GM13976 (cell line): ENCODE data around the gene UBAC2.

Source experiments
- DNase-seq: peaks from one replicate; pipeline ENCODE4 v3.0.0; 2012; ENCODE audit warnings: low spot score
- CTCF ChIP-seq: IDR thresholded peaks from 2 replicates; pipeline ENCODE4 v1.5.1; 2012; ENCODE audit warnings: borderline replicate concordance, mild to moderate bottlenecking; ENCODE audit not compliant: insufficient read depth; ENCODE audit errors: extremely low read depth, missing control alignments, control extremely low read depth
- in situ Hi-C: fragments of 300-500 bp; cut with MboI; formaldehyde crosslinking; loops from one replicate; pipeline ENCODE4 v1.12.0; 2022; ENCODE audit warnings: low sequenced_read_pairs, mixed read lengths, inconsistent platforms; ENCODE audit not compliant: unreplicated experiment

Gene UBAC2

GRCh38 chr13:99223587-99223986 lies 22.9 kb downstream of the UBAC2 start:
- DNase-seq, result no peak
- in situ Hi-C loops, result no loop called here
- TF ChIP-seq CTCF, result no peak

- in situ Hi-C loops, result no loop called here
- no peak for DNase-seq
- TF ChIP-seq CTCF, result no peak
Observed at GRCh38 chr13:99224021-99224420, 23.4 kb downstream of the UBAC2 start.

- in situ Hi-C loops, result no loop called here
- no peak for DNase-seq
- no peak for TF ChIP-seq CTCF
Observed at GRCh38 chr13:99225078-99225477, 24.4 kb downstream of the UBAC2 start.

GRCh38 chr13:99226513-99226912 lies 25.9 kb downstream of the UBAC2 start:
- DNase-seq, result no peak
- in situ Hi-C loops, result no loop called here
- no peak for TF ChIP-seq CTCF

GRCh38 chr13:99227331-99227900 lies 26.8 kb downstream of the UBAC2 start:
- in situ Hi-C loops, result no loop called here
- DNase-seq, result no peak
- TF ChIP-seq CTCF, result no peak

- DNase-seq, result no peak
- in situ Hi-C loops, result no loop called here
- TF ChIP-seq CTCF, result no peak
Observed at GRCh38 chr13:99227909-99228688, 27.4 kb downstream of the UBAC2 start.
